Upper lobe of left lung (tissue), 4 donors: ENCODE results near the gene HOMER2.
"Not testable (repeated sequence)": the region's sequence is repeated elsewhere in the genome, so short reads cannot be mapped to it uniquely, and the experiment has no call there.

Source experiments
- CTCF ChIP-seq, 6 experiments: fragments of 450-650 bp in 4 of 6; fragments of 200-600 bp in 2 of 6; sonication (generic) in 2 of 6; IDR thresholded peaks; one replicate each; pipeline ENCODE4 v1.5.1; 2016 to 2019; ENCODE audit warnings: antibody characterized with exemption in 6 of 6
- EP300 ChIP-seq, 4 donors: sonication (generic); formaldehyde crosslinking; IDR thresholded peaks; one replicate each; pipeline ENCODE4 v1.5.1; 2017; ENCODE audit warnings: antibody characterized with exemption in 4 of 4, control low read depth in 2 of 4
- POLR2A ChIP-seq, 4 donors: fragments of 450-650 bp; IDR thresholded peaks; one replicate each; pipeline ENCODE4 v1.5.1; 2016 to 2017; ENCODE audit warnings: antibody characterized with exemption in 4 of 4, mild to moderate bottlenecking in 2 of 4
- POLR2AphosphoS5 ChIP-seq, 2 donors: sonication (generic); formaldehyde crosslinking; IDR thresholded peaks; one replicate each; pipeline ENCODE4 v1.5.1; 2017; ENCODE audit warnings: antibody characterized with exemption in 2 of 2

DNA sequence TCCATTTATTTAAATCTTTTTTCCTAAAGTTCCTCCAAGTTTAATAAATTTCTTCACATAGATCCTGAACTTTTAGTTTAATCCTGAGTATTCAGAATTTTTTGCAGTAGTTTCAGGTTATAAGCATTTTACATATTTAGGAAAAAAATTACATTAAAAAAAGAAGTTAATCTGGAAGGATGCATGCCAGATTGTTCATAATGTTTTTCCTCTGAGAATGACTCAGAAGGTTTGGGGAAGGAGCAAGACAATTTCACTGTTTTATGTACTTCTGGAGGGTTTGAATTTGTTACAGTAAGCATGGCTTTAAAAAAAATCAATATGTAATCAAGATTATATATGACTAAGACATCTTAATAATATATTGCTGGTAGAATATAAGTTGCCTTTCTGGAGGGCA, 130.7 kb downstream of the HOMER2 start:
- not testable (repeated sequence) for TF ChIP-seq POLR2A, POLR2AphosphoS5, CTCF, EP300 (IDR thresholded peaks at IDR 0.05)
